Testis (tissue), 3 donors: ENCODE measurements around the gene C6orf132. TPM values are rescaled to one million over a fixed set of nuclear protein-coding genes. Genes with fewer than 3 reads are reported as not detected.

Experiments
- DNase-seq: peaks from one replicate; pipeline ENCODE4 v3.0.0-alpha.2; 2019
- H3K27ac ChIP-seq, 2 donors: fragments of 200-600 bp; sonication (generic); one replicate each; pipeline ENCODE4 v1.5.1; 2019
- H3K27me3 ChIP-seq: fragments of 200-600 bp; sonication (generic); one replicate; pipeline ENCODE4 v1.5.1; 2019
- H3K36me3 ChIP-seq: fragments of 200-600 bp; sonication (generic); one replicate; pipeline ENCODE4 v1.5.1; 2017; ENCODE audit warnings: low read depth; ENCODE audit errors: missing control alignments
- H3K4me1 ChIP-seq: fragments of 200-600 bp; sonication (generic); one replicate; pipeline ENCODE4 v1.5.1; 2019
- H3K4me3 ChIP-seq, 2 donors: fragments of 200-600 bp; sonication (generic); one replicate each; pipeline ENCODE4 v1.5.1; 2017 to 2019
- H3K9me3 ChIP-seq: fragments of 200-600 bp; sonication (generic); one replicate; pipeline ENCODE4 v1.5.1; 2017
- POLR2A ChIP-seq: fragments of 450-650 bp; IDR thresholded peaks from one replicate; pipeline ENCODE4 v1.6.1; 2017; ENCODE audit warnings: antibody characterized with exemption, mild to moderate bottlenecking, moderate library complexity
- WGBS, 2 donors: methylation state at CpG; one replicate each; pipeline ENCODE4 v1.1.5; 2018; 5-methylcytosine and 5-hydroxymethylcytosine counted together
- intact Hi-C: fragments of 100-400 bp; cut with DNase I; formaldehyde crosslinking; loops from one replicate; pipeline ENCODE4 v1.15.1; 2023; ENCODE audit warnings: low total_unique reads
- polyA plus RNA-seq: library from polyadenylated mRNA; stranded (reverse); fragments of 350-450 nt; fragmentation: Illumina TruSeq; extraction: RNeasy Lipid Tissue Mini Kit (QIAGEN cat#74804); gene quantifications from one replicate; pipeline ENCODE4 v1.2.3, GENCODE V29; 2014; ENCODE audit warnings: low read depth, low replicate concordance; ENCODE audit not compliant: insufficient read depth
- total RNA-seq, 2 donors: library from RNA; depleted of rRNA; stranded (reverse); fragments of >200 nt; gene quantifications; one replicate each; pipeline ENCODE4 v1.2.3, GENCODE V29; 2016
- TF ChIP-seq, protein P1 (sequence below), 3 experiments: fragments of 450-650 bp in 2 of 3; fragments of 200-600 bp in 1 of 3; sonication (generic) in 1 of 3; IDR thresholded peaks; one replicate each; pipeline ENCODE4 v1.5.1; 2016 to 2019; ENCODE audit warnings: antibody characterized with exemption in 3 of 3, mild to moderate bottlenecking in 2 of 3, moderate library complexity in 1 of 3

C6orf132 gene
- total and polyA plus RNA-seq, 3 donors from 2014 or later, result 1.1 to 2.0 (median 1.3) TPM

DNA sequence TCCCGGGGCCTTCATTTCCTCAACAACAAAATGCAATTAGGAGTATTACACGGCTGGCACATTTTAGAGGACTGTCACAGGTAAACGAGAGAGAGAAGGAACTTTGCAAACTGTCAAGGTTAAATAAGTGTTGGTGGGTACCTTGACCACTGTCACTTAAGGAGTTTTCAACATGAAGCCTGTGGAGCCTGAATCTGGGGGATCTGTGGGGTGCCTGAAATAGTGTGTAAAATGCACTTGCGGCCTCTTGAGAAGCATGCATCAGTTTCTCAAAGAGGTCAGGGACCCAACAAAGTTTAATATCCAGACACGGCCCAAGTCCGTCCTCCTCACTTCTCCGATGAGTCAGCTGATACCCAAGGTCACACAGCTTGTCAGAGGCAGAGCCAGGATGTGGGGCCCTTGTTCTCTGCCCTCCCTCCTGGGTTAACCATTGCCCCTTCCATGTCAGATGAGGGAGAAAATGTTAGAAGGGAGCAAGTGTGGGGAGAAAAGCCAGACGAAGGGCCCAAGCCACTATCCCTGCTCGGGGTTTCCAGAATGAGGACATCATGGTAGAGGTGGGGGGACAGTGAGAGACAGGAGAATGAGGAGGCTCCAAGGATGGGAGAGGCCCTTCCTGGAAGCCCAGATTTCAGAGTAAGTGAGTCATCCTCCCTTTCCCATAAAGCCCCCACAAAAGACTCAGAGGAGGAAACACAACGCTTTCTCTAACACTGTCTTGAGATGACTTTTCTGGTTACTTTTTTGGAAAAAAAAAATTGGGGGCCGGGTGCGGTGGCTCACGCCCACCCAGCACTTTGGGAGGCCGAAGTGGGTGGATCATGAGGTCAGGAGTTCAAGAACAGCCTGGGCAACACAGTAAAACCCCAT lies 42.2 kb downstream of the C6orf132 start:
- TF ChIP-seq POLR2A, result no peak
- TF ChIP-seq, protein P1, sequence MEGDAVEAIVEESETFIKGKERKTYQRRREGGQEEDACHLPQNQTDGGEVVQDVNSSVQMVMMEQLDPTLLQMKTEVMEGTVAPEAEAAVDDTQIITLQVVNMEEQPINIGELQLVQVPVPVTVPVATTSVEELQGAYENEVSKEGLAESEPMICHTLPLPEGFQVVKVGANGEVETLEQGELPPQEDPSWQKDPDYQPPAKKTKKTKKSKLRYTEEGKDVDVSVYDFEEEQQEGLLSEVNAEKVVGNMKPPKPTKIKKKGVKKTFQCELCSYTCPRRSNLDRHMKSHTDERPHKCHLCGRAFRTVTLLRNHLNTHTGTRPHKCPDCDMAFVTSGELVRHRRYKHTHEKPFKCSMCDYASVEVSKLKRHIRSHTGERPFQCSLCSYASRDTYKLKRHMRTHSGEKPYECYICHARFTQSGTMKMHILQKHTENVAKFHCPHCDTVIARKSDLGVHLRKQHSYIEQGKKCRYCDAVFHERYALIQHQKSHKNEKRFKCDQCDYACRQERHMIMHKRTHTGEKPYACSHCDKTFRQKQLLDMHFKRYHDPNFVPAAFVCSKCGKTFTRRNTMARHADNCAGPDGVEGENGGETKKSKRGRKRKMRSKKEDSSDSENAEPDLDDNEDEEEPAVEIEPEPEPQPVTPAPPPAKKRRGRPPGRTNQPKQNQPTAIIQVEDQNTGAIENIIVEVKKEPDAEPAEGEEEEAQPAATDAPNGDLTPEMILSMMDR (IDR thresholded peaks at IDR 0.05), result no peak

DNA sequence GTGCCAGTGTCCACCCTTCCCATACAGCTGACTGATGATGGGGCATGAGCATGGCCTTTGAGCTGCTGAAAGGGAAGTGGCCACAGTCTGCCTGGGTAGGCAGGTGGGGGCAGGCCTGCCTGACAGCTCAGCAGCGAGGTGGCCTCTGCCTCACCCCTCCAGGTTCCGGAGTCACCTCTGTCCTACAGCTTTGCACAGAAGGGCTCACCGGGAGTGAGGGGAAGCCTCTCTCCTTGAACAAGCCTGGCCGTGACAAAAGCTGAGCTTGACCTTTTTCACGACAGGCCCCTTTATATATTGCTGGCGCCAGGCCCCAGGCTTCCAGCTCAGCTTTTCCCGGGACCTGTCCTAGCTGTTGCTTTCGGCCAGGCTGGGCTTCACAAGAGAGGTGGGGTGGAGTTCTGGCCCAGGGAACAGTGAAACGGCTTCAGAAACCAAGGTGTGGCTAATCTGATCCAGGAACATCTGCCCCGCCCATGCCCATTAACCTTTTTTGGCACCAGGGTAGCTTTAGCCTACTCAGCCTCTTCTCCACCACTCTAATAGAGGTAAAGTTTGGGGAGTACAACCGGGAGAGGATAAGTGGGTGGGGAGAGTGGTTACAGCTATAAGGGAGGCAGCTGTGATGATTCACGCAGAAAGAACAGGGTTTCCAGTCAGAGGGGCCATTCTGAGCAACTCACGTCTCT lies 42.9 kb downstream of the C6orf132 start:
- Histone ChIP-seq H3K4me1 (peaks cover 6% of the 10 kb centered on the region), H3K27me3 (no peaks in the 10 kb centered on the region), H3K9me3 (no peaks in the 10 kb centered on the region), H3K4me3 (no peak overlapping the region), H3K27ac (no peak overlapping the region), H3K36me3 (no peaks in the 10 kb centered on the region)
- 78% methylated on average over 13 of the region's 13 CpGs for WGBS, 2 donors
- no peak for DNase-seq
- intact Hi-C loops, result no loop called here
- TF ChIP-seq POLR2A, result no peak
- TF ChIP-seq, protein P1 (IDR thresholded peaks at IDR 0.05), result no peak

More for the DNA sequence above, 42.2 kb downstream of the C6orf132 start:
- intact Hi-C loops, result no loop called here
- Histone ChIP-seq H3K4me3 (no peak overlapping the region), H3K27me3 (no peaks in the 10 kb centered on the region), H3K36me3 (no peaks in the 10 kb centered on the region), H3K9me3 (no peaks in the 10 kb centered on the region), H3K4me1 (peaks cover 6% of the 10 kb centered on the region), H3K27ac (no peak overlapping the region)
- peak; percentile 31 for DNase-seq
- 55 to 58% methylated on average over 14 of the region's 14 CpGs for WGBS, 2 donors

DNA sequence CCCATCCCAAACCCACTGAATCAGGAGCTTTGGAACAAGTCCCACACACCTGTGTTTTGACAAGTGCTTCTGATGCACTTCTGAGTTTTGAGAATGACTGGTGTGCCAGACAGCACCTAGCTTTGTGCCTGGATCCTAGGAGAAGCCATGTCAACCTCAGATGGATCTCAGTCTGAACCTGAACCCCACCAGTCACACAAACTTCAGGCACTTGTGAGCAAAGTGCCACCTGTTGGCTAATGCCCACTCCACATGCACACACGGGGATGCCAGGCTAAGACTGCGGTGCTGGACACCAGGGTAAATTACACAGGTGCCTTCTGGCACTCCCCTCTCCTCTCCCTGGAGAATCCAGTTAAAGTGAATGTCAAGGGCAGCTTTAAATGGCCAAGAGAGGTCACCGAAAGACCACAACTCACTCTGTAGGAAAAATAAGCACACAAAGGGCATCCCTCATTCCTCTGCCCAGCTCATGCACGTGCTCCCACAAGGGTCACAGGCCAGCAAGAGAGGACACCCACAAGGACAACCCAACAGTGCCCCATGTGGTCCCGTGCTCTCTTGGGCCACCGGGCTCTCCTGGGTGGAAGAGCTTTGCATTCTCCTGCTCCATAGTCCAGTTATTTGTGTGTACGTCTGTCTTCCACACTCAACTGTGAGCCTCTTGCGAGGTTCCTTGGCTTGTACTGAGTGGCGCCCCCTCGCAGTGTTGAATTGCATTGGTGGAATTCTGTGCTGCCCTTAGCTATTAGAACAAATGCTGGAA lies 46.5 kb downstream of the C6orf132 start:
- no peaks in the 10 kb centered on the region for H3K9me3 ChIP-seq
- 69 to 79% methylated on average over 8 to 10 of the region's 10 CpGs for WGBS, 2 donors
- H3K27ac ChIP-seq, result no peak overlapping the region

DNA sequence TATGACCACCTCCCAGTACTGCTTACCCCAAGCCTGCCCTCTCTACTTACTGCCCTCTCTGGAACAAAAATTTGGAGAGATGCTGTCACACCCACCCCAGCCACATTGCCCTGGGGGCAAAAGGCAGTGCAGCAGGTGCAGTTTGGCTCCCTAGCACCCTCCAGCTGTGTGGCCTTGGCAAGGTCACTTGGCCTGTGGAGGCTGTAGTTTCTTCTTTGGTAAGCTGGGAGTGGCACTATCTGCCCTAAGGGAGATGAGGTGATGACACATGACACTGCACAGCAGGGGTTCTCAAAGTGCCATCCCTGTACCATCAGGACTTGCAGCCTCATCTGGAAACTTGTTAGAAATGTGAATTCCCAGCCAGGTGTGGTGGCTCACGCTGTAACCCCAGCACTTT lies 47.3 kb downstream of the C6orf132 start:
- no peak for DNase-seq
- intact Hi-C loops, result no loop called here
- no peaks in the 10 kb centered on the region for H3K36me3 ChIP-seq
- H3K27ac ChIP-seq, result no peak overlapping the region
- H3K9me3 ChIP-seq, result no peaks in the 10 kb centered on the region
- H3K27me3 ChIP-seq, result no peaks in the 10 kb centered on the region
- no peak for TF ChIP-seq POLR2A
- TF ChIP-seq, protein P1 (IDR thresholded peaks at IDR 0.05), result no peak
- H3K4me1 ChIP-seq, result peaks cover 7% of the 10 kb centered on the region
- H3K4me3 ChIP-seq, result no peak overlapping the region
- 92 to 100% methylated on average over 1 of the region's 1 CpG for WGBS, 2 donors

More for the DNA sequence above, 46.5 kb downstream of the C6orf132 start:
- Histone ChIP-seq H3K4me1 (peaks cover 11% of the 10 kb centered on the region), H3K4me3 (no peak overlapping the region), H3K27me3 (no peaks in the 10 kb centered on the region), H3K36me3 (no peaks in the 10 kb centered on the region)
- no peak for DNase-seq
- intact Hi-C loops, result no loop called here
- TF ChIP-seq, protein P1 (IDR thresholded peaks at IDR 0.05), result no peak
- no peak for TF ChIP-seq POLR2A
